NCI-H1092 (cell line): Measurements from ENCODE around the gene POU2F1.

Experiments
- DNase-seq: peaks from one replicate; lab custom pipeline; 2025; lab: John Stamatoyannopoulos, UW

POU2F1 gene

DNA sequence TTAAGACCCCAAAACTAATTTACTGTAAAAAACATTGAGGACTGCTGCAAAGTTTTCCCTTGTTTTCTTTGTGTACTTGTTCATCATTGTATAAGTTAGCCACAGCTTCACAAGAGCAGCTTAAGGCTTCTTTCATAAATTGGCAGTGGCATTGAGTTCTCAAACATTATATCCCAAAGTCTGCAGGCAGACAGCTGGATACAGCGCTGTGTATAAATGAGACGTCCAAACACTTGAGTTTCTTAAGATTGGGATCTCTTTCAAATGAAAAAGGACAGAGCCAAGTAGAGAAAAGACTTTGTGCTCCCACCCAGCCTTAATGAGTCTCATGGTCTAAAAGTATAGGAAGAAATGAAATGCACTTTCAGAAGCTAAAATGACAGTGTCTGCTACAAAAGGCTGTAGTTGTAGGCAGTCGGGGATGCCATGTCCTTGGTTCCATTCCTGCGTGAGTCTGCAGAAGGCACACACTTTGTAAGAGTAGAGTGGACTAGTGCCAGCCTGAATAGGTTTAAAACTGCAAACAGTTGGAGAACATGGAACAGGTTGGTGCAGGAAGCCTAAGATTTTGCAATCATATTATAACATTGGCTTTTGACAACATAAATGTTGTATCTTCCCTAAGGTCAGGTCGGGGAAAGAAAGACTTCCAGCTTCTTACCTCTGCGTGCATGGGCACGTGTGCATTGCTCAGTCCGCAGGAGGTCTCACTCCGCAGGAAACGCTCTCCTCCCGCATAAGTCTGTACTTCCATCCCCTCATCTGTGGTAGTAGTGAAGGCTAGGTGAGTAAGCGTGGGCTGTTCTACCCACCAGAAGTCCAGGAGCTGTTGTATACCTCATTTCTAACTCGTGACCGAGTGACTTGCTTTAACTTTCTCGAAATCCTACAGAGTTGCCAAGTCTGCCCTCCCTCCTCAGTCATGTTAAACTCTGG, 203.3 kb downstream of the POU2F1 start:
- DNase-seq: no peak

DNA sequence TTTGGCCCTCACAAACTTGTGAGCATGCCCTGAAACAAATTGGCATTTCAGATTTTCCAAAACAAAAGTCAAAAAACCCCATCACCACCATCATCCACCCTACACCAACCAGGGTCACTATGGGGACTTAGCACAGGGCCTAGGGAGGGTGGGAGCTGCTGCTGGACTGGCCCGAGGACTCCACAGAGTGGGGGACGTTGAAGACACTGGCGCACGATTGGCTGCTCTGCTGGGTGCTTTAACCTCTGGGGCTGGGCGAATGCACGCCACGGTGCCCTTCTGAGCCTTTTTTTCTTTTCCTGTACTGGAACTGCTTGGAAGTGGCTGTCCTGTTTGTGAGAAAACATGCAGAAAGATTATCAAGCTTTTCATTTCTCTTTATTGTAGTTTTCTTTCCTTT, 204.8 kb downstream of the POU2F1 start:
- no peak for DNase-seq

DNA sequence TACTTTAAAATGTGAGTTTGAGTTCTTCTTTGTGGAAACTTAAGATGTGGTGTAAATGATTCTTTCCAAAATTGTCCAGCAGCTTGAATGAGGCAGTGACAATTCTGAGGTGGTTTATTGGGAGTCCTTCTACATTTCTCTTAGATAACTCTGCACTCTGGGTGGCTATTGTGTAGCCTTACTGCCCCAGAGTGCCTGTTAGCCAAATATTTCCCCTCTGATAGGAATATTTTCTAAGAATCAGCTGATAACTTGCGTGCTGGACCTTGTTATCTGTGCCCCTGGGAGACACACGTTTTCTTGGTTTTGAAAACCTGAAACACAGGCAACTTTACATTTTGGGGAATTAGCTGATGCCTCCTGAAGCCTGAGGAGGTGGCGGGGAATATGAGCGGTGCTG, 206.0 kb downstream of the POU2F1 start:
- no peak for DNase-seq

DNA sequence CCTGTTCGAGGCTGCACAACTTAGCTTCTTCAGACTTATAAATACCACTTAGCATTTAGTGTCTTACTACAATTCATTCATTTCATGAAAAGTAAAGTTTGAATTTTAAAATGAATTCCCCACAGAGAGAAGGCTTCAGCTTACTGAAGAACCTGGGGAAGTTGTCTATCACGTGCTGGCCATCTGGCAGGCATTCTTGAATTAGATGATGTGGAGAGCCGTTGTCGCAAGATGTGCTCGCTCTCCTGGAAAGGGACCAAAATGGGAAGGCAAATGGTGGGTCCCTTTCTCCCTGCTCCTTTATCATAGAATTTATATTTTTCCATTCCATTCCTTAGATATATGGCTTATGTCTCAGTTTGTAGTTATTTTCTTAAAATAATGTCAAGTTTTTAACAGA, 207.2 kb downstream of the POU2F1 start:
- no peak for DNase-seq

DNA sequence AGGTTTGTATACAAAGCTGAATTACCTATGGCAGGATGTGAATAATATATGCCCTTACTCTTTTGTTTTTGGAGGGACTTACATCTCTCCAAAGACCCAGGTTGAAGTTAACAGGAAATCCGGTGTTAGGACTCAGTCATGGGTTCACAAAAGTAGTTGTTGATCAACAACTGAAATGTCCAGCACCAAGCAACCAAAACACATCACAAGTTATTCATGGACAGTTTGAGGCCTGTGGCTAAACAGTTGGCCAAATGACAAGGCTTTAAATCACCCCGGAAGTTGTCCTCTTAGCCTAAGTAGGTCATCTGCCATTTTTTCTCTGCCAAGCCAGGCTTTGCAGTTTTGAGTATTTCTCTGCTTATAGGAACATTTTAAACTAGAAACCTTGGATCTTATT, 207.7 kb downstream of the POU2F1 start:
- DNase-seq: no peak

DNA sequence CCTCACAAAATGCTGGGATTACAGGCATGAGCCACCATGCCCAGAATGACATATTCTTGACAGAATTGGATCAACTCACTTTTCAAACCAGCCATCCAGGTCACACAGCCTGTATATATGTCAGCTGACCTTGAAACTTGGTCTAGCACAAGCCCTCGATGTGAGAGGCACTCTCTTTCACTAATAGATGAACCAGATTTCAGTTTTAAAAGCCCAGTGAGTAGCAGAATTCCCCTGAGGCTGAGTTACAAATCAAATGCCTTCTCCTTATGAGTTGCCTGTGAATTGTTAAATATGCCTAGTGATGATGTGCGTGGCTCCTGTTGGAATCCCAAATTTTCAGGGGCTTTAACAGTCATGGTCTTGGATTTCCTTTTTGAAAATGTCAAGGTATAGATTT, 208.9 kb downstream of the POU2F1 start:
- no peak for DNase-seq

DNA sequence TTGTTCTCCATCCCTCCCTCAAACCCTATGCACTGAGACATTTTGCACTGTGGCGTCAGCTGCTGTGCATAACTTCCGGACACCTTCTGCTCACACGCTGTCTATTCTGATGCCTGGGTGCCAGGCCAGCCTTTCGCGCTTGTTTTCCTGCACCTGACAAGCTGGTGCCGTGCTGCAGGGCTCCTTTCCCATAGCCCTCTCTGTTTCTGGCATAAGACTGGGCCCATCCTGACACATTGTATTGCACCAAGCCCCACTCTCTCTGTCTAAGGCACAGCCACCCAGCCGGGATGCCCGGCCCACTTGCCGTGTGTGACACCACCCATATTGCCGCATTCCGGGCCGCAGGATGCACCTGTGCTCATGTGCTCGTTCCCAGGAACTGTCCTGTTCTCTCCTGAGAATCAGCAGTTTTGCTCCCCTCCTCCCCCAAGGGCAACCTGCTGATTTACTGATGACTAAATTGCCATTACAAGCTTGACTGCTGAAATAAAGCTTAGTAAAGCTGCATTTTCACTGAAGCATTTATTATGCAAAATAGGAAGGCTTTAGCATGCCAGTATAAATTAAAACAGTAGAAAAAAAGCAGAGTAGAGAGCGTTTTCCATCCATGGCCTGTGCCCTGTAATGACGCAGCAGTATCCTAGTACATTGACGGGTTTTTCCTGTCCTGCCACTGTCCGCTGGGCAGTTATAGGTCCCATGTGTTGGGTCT, 209.6 kb downstream of the POU2F1 start:
- no peak for DNase-seq

DNA sequence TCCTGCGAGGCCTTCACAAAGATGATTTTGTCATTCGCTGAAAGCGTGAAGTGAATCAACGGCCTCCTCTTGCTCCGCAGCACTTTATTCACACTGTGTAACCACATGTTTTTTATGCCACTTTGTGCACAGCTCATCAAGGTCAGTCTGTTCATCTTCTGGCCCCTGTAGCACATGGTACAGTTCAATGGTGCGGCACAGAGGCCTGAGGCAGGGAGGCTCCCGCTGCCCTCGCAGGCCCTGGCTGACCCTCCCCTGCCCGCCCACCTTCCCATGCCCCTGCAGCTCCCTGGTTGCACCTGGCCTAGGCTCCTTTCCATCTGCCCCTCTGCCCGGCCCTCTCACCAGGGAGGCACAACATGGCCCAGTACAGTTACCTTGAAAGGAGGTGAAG, 210.2 kb downstream of the POU2F1 start:
- no peak for DNase-seq

DNA sequence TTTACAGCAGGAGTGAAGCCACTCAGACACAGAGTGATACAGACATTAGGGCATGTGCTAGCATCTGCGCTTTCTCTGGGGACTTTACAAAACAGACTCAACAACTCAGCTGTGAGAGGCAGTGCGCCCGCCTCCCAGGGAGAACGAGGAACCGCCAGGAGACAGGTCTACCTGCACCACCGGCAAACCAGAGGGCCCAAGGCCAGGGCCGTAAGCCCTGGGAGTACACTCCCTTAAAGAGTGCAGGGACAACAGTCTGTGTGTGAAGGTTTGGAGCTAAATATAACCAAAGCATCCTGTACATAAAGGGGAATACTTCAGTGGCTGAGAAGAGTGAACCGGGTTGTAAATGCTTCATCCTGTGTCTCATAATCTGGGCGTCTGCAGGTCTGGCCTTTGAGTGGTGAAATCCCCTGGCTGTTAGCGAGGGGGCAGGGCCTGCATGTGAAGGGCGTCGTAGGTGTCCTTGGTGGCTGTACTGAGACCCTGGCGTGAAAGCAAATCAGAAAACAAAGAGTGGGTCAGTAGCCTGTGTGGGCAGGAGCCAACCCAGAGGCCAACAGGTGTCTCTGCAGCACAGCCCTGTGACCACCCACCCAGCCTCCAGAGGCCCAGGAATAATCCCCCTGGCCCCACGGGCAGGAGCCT, 210.7 kb downstream of the POU2F1 start:
- no peak for DNase-seq

DNA sequence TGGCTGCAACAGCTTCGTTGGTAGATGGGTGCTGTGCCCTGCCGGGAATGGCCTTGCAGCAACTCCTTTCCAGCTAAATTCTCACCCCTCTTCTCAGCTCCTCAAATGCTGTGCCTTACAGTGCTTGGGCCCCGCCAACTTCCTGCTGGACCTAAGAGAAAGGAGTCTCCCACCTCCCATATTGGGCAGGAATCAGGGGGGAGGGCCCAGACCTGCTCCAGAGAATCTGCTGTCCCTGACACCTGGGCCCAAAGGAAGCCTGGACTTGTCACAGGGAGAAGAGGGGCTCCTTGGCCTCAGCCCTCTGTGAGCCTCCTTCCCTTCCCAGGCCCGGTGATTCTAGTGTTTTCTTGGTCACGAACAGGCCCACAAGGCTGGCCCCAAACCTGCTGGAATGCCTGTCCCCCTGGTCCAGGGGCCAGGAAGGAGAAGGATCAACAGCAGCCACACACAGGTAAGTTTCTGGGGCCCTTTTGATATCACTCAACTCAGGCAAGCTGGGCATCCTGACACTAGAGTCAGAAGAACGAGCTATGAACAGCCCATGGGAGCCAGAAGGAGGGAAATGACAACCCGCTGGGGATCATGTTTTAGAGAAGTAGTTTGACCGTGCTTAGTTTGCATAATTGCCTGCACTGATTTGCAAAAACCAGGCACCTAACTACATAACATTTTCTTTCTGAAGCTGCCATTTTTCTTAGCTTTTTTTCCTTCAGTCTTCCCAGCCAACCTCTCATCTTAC, 211.4 kb downstream of the POU2F1 start:
- no peak for DNase-seq

DNA sequence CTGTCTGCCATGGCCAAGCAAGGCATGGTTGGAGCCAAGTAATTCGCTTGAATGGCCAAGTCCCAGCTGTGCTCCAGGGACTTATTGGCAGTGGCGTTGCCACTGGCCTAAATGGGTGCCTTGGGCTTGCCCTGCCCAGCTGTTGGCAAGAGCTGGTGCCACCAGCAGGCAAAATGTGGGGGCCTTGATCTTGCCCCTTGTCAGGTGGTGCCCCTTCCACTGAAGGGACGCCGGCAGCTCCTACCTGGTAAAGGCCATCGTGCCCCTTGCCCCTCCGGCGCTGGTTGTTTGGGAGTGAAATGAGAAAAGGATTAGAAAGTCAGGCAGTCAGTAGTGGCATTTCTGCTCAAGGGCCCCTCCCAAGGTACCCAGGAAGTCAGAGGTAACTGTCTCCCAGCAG, 212.1 kb downstream of the POU2F1 start:
- no peak for DNase-seq

DNA sequence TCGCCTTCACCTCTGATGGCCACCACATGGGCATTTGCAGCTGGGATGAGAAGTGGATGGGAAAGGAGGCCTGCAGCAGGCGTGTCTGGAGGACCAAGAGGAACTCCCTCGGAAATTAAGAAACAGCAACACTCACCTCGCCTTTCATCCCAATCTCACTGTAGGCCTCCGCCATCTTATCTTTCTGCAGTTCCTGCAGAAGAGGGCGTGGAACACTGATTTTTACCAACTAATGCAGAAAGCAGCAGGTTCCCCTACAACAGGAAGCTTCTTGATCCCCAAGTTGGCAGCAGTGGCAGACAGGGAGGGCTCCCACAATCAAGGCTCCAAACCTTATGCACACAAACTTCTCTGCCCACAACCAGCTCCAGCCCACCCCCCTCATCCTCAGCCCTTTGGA, 213.2 kb downstream of the POU2F1 start:
- no peak for DNase-seq

DNA sequence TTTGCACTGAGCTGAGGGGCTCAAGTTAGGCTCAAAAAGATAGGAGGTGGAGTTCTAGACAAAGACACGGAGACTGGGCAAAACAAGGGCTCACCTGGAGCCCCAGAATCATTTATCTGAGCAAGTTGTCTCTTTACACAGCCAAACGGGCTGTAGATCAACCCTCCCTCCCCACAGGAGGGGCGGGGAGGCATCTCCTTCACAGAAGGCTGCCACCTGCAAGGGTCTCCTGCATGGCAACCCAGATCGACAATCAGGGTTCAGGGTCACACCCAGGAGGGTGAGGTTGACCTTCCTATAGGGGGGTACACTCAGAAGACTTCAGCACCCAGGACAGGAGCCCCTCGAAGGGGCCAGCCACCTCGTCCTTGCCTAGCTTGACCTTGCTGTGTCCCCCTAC, 213.6 kb downstream of the POU2F1 start:
- no peak for DNase-seq

DNA sequence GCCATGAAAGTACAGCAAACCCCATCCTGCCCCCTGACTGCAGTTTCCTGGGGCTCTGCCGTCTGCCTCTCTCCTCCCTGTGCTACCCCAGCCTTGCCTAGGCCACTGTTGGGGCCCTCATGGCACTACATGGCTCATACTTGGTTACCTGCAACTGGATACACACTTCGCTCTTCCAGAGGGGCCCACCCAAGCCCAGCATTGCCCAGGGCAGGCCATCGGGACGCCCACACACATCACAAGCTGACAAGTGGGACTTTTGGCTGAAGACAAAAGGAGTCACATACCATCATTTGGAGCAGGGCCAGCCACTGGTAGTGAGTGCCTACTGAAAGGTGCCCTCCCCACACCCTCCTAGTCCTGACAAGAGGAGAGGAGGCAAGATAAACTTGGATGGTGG, 214.8 kb downstream of the POU2F1 start:
- DNase-seq: no peak

DNA sequence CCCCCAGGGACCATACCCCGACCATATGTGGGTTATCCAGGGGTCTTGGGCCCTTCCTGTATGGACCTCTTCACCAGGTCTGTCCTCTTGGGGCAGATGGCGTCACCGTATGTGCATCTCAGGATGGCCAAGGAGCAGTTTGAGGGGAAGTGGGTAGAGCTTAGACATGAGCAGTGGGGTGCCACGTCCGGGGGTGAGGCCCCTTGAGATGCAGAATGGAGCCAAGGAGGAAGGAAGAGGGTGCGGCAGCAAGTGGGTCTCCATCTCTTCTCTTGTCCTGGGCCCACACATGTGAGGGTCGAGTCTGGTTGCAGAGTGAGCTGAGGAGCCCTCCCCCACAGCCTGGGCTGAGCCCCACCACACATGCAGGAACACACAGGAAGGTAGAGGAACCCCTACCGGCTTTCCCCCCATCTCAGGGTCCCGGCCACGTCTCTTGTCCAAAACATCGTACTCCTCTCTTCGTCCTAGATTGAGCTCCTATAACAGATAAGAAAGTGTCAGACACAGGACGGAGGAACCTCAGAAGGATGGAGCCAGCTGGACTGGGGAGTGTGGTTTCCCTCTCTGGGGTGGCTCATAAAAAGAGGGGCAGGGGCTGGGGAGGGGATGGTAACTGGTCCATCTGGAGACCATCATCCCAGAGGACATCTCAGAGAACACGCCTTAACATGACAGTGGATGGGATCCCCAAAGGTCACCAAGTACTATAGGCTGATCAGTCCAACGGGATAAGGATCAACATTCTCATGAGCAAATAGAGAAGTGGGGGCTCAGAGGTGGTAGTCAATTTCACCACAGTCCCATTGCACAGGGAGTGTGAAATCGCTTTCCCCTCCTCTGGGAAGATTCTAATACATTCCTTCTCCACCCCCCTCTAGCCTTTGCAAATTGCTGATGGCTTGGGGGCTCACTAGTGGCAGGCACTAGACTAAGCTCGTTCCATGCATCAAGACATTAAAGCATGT, 217.8 kb downstream of the POU2F1 start:
- no peak for DNase-seq

DNA sequence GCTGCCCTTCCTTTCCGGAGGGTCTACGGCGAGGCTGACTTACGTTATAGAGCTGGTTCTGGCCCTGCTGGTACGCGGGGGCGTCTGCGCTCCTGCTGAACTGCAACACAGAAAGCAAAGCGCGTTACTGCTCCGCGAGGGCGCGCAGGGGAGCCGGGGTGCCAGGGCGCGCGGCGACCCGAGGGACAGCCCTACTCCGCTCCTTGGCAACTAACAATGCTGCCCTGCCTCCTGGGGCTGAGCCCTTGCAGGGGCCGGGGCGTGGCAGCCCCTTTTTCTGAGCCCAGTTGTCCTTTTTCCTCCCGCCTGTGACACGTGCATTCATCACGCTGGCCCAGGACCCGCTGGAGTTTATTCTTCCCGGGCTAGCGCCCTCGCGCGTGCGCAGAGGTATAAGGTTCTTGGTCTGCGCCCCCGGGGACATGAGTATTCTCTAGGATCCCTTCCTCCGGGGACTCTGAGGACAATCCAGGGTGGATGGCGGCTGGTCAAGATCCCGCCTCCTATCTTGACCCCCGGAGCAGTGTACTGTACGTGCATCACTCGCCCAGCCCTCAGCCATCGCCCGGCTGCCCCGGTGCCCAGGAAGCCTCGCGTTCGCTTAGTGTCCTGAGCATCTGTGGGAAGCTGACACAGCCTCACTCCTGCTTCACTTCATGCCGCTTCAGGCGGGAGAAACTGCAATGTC, 218.8 kb downstream of the POU2F1 start:
- peak; percentile 30 for DNase-seq

DNA sequence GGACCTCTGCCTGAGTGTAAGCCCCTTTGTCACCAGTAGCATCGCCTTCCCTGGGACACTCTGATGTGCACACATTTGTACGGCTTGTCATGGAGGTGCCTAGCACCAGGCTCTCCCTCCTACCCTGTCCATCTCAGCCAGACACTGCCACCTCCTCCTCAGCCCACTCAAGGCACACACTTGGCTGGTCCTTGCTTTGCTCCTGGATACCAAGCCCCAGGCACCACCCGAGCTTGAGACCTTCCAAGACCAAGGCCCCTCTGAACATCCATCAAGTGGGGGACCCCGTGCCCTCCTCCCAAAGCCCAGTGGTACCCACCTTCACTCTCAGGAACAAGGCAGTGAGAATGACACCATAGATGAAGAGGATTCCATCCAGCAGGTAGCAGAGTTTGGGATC, 219.7 kb downstream of the POU2F1 start:
- no peak for DNase-seq

DNA sequence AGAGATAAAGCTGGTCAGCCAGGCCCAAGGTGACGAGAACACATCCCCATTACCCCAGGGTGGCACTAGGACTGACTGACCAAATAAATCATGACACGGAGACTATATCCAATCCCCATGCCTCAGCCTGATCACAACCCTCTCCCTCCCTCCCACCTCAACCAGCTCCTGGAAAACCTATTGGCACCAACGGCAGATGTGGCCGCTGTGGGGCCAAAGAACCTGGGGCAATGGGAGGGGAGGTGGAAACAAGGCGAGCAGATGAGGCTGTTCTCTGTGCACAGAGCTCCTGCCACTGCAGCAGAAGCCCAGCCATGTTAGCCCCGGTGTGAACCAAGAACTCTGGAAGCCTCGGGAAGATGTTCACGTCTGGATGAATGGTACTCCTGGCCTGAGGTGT, 220.1 kb downstream of the POU2F1 start:
- DNase-seq: no peak

DNA sequence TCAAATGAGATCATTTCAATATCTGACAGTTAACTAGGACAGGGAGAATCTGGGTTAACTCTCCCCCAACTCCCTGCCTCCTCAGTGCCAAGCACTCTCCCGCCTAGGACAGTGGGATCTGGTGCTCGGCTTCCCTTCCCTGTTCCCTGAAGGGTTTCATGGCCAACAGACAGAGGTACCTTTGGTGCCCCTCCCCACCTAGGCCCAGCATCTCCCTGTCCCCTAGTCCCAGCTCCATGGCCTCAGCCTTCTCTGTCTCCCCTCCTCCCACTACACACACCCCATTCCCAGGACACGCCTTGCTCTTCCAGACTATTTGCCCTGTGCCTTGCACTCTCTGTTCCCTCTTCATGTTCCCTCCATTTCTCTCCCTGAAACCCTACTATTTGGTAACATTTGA, 220.5 kb downstream of the POU2F1 start:
- no peak for DNase-seq

DNA sequence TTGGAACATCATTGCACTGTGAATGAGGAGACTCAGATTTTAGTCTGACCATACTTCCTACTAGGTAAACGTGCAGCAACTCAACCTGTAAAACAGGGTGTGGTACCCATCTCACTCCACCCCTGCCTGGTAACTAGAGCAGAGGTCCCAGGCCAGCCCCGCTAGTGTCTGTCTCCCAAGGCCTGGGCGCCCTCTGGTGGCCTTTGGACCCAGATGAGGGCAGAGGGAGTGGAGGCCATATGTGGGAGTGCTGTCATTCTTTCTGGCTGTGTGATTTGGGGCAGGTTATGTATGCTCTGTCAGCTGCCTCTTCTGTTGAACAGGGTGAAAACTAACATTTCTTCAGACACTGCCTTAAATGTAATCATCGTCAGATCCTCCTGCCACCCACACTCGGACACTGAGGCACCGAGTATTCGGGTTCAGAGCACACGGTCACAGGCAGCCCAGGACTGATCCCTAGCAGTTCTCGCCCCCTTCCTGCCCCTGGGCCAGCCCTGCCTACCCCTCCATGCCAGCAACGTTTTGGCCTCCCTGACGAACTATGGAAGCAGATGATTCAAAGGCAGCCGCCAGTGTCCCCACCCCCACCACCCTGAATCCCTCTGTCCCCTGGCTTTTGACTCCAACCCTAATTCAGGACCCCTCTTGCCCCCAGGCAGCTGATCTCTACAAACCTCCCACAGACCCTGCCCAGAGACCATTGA, 221.6 kb downstream of the POU2F1 start:
- peak; percentile 81 for DNase-seq
